GM18907 (cell line): ENCODE data around the gene PTK6.
"Not testable (repeated sequence)": the region's sequence is repeated elsewhere in the genome, so short reads cannot be mapped to it uniquely, and the experiment has no call there.

Source experiments
- ATAC-seq: cut with Tn5 transposase; IDR thresholded peaks from one replicate; pipeline ENCODE4 v1.9.1; 2021; ENCODE audit warnings: mild to moderate bottlenecking, moderate library complexity; ENCODE audit not compliant: unreplicated experiment

The PTK6 gene

DNA sequence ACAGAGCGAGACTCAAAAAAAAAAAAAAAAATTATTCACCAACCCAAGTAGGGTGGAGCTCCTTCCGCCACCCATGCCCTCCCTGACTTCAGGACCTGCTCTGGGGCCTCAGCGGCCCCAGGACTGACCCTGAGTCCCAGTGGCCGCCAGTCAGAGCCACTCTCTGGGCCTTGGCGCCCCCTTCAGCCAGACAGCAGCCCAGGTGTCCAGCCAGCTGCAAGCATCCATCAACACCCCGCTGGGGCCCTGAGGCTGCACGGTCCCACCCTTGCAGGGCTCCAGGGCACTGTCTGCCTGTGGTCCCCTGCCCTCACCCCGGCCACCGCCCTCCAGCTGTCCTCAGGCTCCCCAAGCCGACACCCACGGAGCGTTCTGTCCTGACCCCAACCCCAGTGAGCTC lies 53.3 kb downstream of the PTK6 start:
- no peak for ATAC-seq

DNA sequence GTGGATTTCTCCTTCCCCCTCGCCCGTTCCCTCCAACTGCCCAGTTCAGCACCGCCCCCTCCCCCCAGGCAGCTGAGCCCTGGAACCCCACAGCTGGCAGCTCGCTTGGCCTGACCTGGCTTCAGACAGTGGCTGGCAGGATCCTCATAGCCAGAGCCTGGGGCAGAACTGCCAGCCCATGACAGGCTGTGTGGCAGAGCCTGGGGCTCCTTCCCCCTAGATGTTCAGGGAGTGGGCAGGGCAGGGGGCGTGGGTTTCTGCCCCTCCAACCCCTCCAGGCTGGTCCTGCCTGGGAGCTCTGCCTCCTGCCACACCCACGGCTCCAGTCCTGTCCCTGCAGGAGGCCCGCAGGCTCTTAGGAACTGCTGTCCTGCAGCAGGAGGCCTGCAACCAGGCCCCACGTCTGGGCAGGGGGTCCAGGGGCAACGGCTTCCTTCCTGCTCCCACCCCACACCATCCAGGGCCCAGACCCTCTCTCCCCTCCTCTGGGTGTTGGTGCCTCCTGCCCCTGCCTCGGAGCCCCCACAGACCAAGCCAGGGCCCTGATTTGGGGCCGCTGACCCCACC lies 55.1 kb downstream of the PTK6 start:
- no peak for ATAC-seq

DNA sequence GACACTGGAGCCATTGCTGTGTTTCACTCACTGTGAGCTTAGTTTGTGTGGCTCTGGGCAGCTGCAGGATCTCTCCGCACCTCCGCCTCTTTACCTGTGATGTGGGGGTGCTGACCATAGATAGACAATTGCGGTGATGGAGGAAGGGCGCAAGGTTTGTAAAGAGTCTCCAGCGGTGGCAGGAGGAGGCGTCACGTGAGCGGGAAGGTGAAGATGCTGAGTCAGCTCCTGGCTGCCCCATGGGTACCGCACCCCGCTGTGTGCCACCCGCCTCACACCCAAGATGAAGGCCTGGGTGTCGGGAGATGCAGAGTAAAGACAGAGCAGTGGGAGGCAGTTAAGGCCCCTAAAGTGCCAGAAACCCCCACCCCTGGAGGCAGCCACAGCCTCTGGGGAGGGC lies 55.7 kb downstream of the PTK6 start:
- ATAC-seq: no peak

DNA sequence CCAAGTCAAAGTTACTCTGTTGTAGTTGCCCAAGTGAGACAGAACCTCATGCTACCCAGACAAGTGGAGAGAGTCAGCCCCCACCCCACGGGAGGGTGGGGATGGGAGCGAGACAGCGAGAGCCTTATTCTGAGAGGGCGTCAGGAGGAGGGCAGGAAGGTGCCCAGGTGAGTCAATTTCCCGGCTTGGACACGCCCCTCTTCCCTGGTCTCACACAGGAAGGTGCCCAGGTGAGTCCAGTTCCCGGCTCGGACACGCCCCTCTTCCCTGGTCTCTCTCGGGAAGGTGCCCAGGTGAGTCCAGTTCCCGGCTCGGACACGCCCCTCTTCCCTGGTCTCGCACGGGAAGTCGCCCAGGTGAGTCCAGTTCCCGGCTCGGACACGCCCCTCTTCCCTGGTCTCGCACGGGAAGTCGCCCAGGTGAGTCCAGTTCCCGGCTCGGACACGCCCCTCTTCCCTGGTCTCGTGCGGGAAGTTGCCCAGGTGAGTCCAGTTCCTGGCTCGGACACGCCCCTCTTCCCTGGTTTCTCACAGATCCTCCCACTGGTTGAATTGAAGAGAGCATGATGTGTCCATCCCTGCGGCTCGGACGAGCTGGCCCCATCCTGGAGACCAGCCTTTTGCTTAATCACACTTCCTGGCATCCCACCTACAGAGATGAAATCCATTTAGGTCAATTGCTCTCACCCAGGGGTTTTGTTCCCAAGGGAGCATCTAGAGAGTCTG lies 57.3 kb downstream of the PTK6 start:
- ATAC-seq: not testable (repeated sequence)

DNA sequence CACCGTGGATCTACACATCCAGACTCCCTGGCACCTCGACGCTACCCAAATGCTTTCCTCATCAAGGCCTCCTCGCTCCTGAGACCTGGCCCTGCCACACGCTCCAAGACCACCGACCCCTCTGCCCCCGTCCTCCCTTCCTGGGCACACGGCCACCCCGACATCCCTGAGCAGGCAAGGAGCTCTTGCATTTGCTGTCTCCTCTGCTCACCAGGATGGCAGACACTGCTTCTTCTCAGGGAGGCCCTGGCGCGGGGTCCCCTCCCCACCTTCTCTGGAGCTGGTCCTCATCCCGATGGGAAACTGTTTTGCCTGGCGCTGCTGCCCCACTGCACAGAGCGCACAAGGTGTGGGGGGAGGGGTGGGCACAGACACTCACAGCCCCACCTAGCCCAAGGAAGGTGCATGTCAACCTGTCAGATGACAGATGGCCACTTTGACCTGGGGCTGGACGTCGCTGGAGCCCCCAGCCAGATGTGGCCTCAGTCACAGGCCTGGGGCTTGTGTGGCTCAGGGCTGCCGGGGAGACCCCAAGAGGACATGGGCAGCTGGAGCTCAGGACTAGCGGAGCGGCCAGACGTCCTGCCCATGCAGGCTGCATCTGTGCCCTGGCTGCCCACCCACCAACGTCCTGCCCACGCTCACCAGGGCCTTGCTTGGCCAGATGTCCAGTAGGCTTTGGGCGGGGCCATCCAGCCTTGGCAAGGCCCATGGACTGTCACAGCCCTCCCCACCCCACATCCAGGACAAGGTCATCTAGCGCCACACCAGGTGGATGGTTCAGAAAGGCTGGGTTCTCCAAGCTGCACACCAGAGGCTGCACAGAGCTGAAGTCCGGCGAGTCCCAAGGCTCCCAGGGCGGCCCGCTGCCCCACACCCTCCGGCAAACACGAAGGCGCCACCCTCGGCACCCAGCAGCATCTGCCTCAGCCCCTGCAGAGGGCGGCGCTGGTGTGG lies 58.6 kb downstream of the PTK6 start:
- ATAC-seq: no peak
